Activated T-helper 17 cell treated with anti-CD3 and anti-CD28 coated beads, Interleukin-2, amount 50 U/mL, for 72 hours (primary cell): Measurements from ENCODE around the gene PGBD4. TPM values are rescaled to one million over a fixed set of nuclear protein-coding genes. Genes with fewer than 3 reads are reported as not detected.

Experiments used
- ATAC-seq: fragments of 150-1000 bp; cut with Tn5 transposase; replicated peaks from 2 replicates; pipeline ENCODE4 v1.10.0; 2021; ENCODE audit warnings: mild to moderate bottlenecking, moderate library complexity
- H3K27ac Mint-ChIP-seq: one replicate; pipeline ENCODE4 v1.8.0; 2022; ENCODE audit warnings: mixed read lengths
- H3K27me3 Mint-ChIP-seq: one replicate; pipeline ENCODE4 v1.8.0; 2022; ENCODE audit warnings: mixed read lengths
- H3K36me3 Mint-ChIP-seq: one replicate; pipeline ENCODE4 v1.8.0; 2022; ENCODE audit warnings: low read depth, mild to moderate bottlenecking, mixed read lengths
- H3K4me1 Mint-ChIP-seq: one replicate; pipeline ENCODE4 v1.8.0; 2022; ENCODE audit warnings: mixed read lengths
- H3K4me3 Mint-ChIP-seq: one replicate; pipeline ENCODE4 v1.8.0; 2022; ENCODE audit warnings: mild to moderate bottlenecking, mixed read lengths
- H3K9me3 Mint-ChIP-seq: one replicate; pipeline ENCODE4 v1.8.0; 2022; ENCODE audit warnings: mixed read lengths
- total RNA-seq, 2 donors: library from RNA; stranded (reverse); gene quantifications; one replicate each; pipeline ENCODE4 v1.2.3, GENCODE V29; 2022

PGBD4 gene
- 1 to 10 TPM; 2.8 to 2.9 TPM for total RNA-seq

- ATAC-seq = peak; percentile 100
- H3K4me1 Mint-ChIP-seq = peaks cover 18% of the 10 kb centered on the region
- peaks cover 30% of the 10 kb centered on the region for H3K36me3 Mint-ChIP-seq
- H3K27me3 Mint-ChIP-seq = no peaks in the 10 kb centered on the region
- H3K9me3 Mint-ChIP-seq = peaks cover 4% of the 10 kb centered on the region
- H3K27ac Mint-ChIP-seq = peak within 1 kb of the TSS; percentile 94
- peak within 1 kb of the TSS; percentile 97 for H3K4me3 Mint-ChIP-seq
Observed at GRCh38 chr15:34101366-34102174, at the start of gene PGBD4, which contains the start of gene EMC7. TSS of gene PGBD4 (plus strand) at chr15:34102083. CDS start at chr15:34102532, 449 bp downstream. TSS of gene EMC7 (minus strand) at chr15:34101862. CDS start at chr15:34101839, 23 bp downstream.

GRCh38 chr15:34054081-34054707, 47.7 kb upstream of the PGBD4 start:
- ATAC-seq = no peak
- H3K27me3 Mint-ChIP-seq = peaks cover 3% of the 10 kb centered on the region
- H3K27ac Mint-ChIP-seq = no peak overlapping the region
- no peak overlapping the region for H3K4me3 Mint-ChIP-seq
- peaks cover 19% of the 10 kb centered on the region for H3K9me3 Mint-ChIP-seq
- peaks cover 12% of the 10 kb centered on the region for H3K36me3 Mint-ChIP-seq
- peaks cover 3% of the 10 kb centered on the region for H3K4me1 Mint-ChIP-seq

- H3K4me3 Mint-ChIP-seq = no peak overlapping the region
Observed at GRCh38 chr15:34055868-34056595, 45.9 kb upstream of the PGBD4 start.

GRCh38 chr15:34056911-34057310, 45.0 kb upstream of the PGBD4 start:
- H3K36me3 Mint-ChIP-seq = no peaks in the 10 kb centered on the region

More at GRCh38 chr15:34055868-34056595, 45.9 kb upstream of the PGBD4 start:
- no peak for ATAC-seq
- Mint-ChIP-seq H3K27me3 (no peaks in the 10 kb centered on the region), H3K36me3 (peaks cover 4% of the 10 kb centered on the region), H3K27ac (no peak overlapping the region), H3K9me3 (peaks cover 6% of the 10 kb centered on the region), H3K4me1 (peaks cover 3% of the 10 kb centered on the region)

GRCh38 chr15:34059476-34059875, 42.4 kb upstream of the PGBD4 start:
- H3K4me3 Mint-ChIP-seq = no peak overlapping the region
- no peak for ATAC-seq
- H3K4me1 Mint-ChIP-seq = peaks cover 9% of the 10 kb centered on the region
- no peaks in the 10 kb centered on the region for H3K9me3 Mint-ChIP-seq
- H3K27ac Mint-ChIP-seq = peak overlapping the region; percentile 19
- H3K36me3 Mint-ChIP-seq = no peaks in the 10 kb centered on the region
- no peaks in the 10 kb centered on the region for H3K27me3 Mint-ChIP-seq

More at GRCh38 chr15:34056911-34057310, 45.0 kb upstream of the PGBD4 start:
- ATAC-seq = no peak
- no peaks in the 10 kb centered on the region for H3K9me3 Mint-ChIP-seq
- H3K4me1 Mint-ChIP-seq = peaks cover 3% of the 10 kb centered on the region
- H3K4me3 Mint-ChIP-seq = no peak overlapping the region
- no peak overlapping the region for H3K27ac Mint-ChIP-seq
- no peaks in the 10 kb centered on the region for H3K27me3 Mint-ChIP-seq

- H3K36me3 Mint-ChIP-seq = no peaks in the 10 kb centered on the region
- H3K27ac Mint-ChIP-seq = no peak overlapping the region
- H3K27me3 Mint-ChIP-seq = no peaks in the 10 kb centered on the region
- no peaks in the 10 kb centered on the region for H3K9me3 Mint-ChIP-seq
- ATAC-seq = no peak
- H3K4me3 Mint-ChIP-seq = no peak overlapping the region
- peaks cover 9% of the 10 kb centered on the region for H3K4me1 Mint-ChIP-seq
Observed at GRCh38 chr15:34059946-34060345, 41.9 kb upstream of the PGBD4 start.

- Mint-ChIP-seq H3K4me3 (no peak overlapping the region), H3K36me3 (no peaks in the 10 kb centered on the region), H3K27ac (peak overlapping the region; percentile 41), H3K27me3 (no peaks in the 10 kb centered on the region), H3K4me1 (peaks cover 9% of the 10 kb centered on the region), H3K9me3 (no peaks in the 10 kb centered on the region)
- no peak for ATAC-seq
Observed at GRCh38 chr15:34064438-34064837, 37.4 kb upstream of the PGBD4 start.

GRCh38 chr15:34065261-34065660, 36.6 kb upstream of the PGBD4 start:
- H3K4me3 Mint-ChIP-seq = no peak overlapping the region
- no peak overlapping the region for H3K27ac Mint-ChIP-seq
- H3K4me1 Mint-ChIP-seq = peaks cover 9% of the 10 kb centered on the region
- no peaks in the 10 kb centered on the region for H3K27me3 Mint-ChIP-seq
- H3K36me3 Mint-ChIP-seq = no peaks in the 10 kb centered on the region
- no peaks in the 10 kb centered on the region for H3K9me3 Mint-ChIP-seq
- ATAC-seq = no peak

GRCh38 chr15:34065941-34066340, 35.9 kb upstream of the PGBD4 start:
- H3K36me3 Mint-ChIP-seq = no peaks in the 10 kb centered on the region
- H3K4me1 Mint-ChIP-seq = peaks cover 9% of the 10 kb centered on the region
- no peak overlapping the region for H3K4me3 Mint-ChIP-seq
- H3K27me3 Mint-ChIP-seq = no peaks in the 10 kb centered on the region
- no peaks in the 10 kb centered on the region for H3K9me3 Mint-ChIP-seq
- ATAC-seq = no peak
- no peak overlapping the region for H3K27ac Mint-ChIP-seq

GRCh38 chr15:34070003-34070402, 31.9 kb upstream of the PGBD4 start:
- H3K36me3 Mint-ChIP-seq = no peaks in the 10 kb centered on the region
- H3K4me3 Mint-ChIP-seq = no peak overlapping the region
- H3K9me3 Mint-ChIP-seq = no peaks in the 10 kb centered on the region
- H3K4me1 Mint-ChIP-seq = no peaks in the 10 kb centered on the region
- H3K27me3 Mint-ChIP-seq = no peaks in the 10 kb centered on the region
- no peak for ATAC-seq
- H3K27ac Mint-ChIP-seq = no peak overlapping the region

- Mint-ChIP-seq H3K4me3 (no peak overlapping the region), H3K4me1 (no peaks in the 10 kb centered on the region), H3K36me3 (no peaks in the 10 kb centered on the region), H3K27ac (no peak overlapping the region), H3K27me3 (no peaks in the 10 kb centered on the region), H3K9me3 (no peaks in the 10 kb centered on the region)
- ATAC-seq = no peak
Observed at GRCh38 chr15:34076785-34077184, 25.1 kb upstream of the PGBD4 start.

- no peak overlapping the region for H3K27ac Mint-ChIP-seq
- H3K27me3 Mint-ChIP-seq = no peaks in the 10 kb centered on the region
- no peak for ATAC-seq
- H3K9me3 Mint-ChIP-seq = no peaks in the 10 kb centered on the region
- H3K4me3 Mint-ChIP-seq = no peak overlapping the region
- no peaks in the 10 kb centered on the region for H3K4me1 Mint-ChIP-seq
- peaks cover 18% of the 10 kb centered on the region for H3K36me3 Mint-ChIP-seq
Observed at GRCh38 chr15:34078900-34079299, 23.0 kb upstream of the PGBD4 start.

- Mint-ChIP-seq H3K4me1 (no peaks in the 10 kb centered on the region), H3K4me3 (no peak overlapping the region), H3K36me3 (peaks cover 24% of the 10 kb centered on the region), H3K27me3 (no peaks in the 10 kb centered on the region), H3K9me3 (no peaks in the 10 kb centered on the region), H3K27ac (no peak overlapping the region)
- no peak for ATAC-seq
Observed at GRCh38 chr15:34079904-34080303, 22.0 kb upstream of the PGBD4 start.

- Mint-ChIP-seq H3K27ac (no peak overlapping the region), H3K9me3 (no peaks in the 10 kb centered on the region), H3K4me3 (no peak overlapping the region), H3K36me3 (peaks cover 65% of the 10 kb centered on the region), H3K27me3 (no peaks in the 10 kb centered on the region), H3K4me1 (no peaks in the 10 kb centered on the region)
- ATAC-seq = no peak
Observed at GRCh38 chr15:34084086-34084485, 17.8 kb upstream of the PGBD4 start.
